Amniotic stem cell (primary cell): ENCODE measurements around the gene SIX3.

Experiments
- DNase-seq: peaks from one replicate; lab custom pipeline; 2025; lab: John Stamatoyannopoulos, UW

SIX3 gene

GRCh38 chr2:44957656-44958327 is 16.3 kb downstream of the SIX3 start:
- DNase-seq, result no peak

DNA sequence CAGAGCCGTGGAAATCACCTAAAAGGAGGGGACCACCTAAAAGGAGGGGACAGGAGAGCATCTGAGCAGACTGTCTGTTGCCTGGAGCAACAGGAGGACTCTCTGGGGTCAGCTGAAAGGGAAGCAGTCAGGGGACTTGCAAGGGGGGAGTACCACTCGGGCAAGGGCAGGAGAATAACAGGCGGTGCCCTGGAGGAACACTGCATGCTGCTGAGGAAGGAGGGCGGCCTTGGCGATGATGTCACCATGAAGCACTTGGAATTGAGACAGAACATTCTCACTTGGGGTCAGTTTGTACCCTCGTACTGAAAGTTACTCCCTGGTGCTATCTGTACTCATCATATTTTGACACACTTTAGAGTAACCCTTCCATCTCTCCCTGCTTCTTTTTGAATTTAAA is 18.4 kb downstream of the SIX3 start:
- no peak for DNase-seq

GRCh38 chr2:44960871-44961270 is 19.4 kb downstream of the SIX3 start:
- no peak for DNase-seq

GRCh38 chr2:44962176-44962695 is 20.7 kb downstream of the SIX3 start:
- DNase-seq, result no peak

DNA sequence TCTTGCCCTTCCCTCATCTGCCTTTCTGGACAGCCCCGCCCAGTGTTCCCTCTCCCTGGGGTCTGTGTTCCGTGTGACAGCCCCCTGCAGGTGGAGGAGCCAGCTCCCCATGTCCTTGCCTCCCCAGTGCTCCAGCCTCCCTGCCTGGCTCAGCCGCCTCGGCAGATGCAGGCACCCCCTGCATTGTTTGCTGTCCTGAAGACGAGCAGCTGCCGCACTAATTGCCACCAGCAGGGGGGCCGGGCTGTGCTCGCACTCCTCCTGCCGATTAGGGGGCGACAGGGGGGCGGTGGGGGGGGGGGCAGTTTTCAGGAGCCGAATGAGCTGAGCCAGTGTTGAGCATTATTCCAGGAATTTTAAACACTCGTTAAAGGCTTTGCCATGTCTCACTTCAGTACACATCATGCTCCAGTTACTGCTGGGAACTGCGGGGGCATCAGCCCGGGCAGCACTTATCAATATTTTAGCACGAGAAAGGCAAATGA is 23.3 kb downstream of the SIX3 start:
- DNase-seq, result no peak

- DNase-seq, result no peak
These were observed 24.2 kb downstream of the SIX3 start for GRCh38 chr2:44965684-44966083.

GRCh38 chr2:44967056-44967455 is 25.6 kb downstream of the SIX3 start:
- no peak for DNase-seq

GRCh38 chr2:44967727-44968432 is 26.4 kb downstream of the SIX3 start:
- no peak for DNase-seq

DNA sequence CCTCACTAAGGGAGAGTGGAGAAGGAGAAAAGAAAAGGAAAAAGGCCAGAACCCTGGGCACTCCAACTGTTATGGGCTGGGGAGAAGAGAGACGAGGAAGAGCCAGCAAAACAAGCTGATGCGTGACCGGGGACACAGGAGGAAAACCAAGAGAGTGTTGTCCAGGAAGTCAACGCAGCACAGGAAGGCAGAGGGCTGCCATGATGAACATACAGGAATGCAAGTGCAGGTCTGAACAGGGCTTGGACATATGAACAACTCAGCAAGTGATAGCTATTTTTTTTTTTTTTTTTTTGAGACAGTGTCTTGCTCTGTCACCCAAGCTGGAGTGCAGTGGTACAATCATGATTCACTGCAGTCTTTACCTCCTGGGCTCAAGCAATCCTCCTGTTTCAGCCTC is 28.4 kb downstream of the SIX3 start:
- DNase-seq, result no peak

- no peak for DNase-seq
These were observed 29.4 kb downstream of the SIX3 start for GRCh38 chr2:44970846-44971450.

GRCh38 chr2:44972771-44973535 is 31.5 kb downstream of the SIX3 start:
- no peak for DNase-seq

DNA sequence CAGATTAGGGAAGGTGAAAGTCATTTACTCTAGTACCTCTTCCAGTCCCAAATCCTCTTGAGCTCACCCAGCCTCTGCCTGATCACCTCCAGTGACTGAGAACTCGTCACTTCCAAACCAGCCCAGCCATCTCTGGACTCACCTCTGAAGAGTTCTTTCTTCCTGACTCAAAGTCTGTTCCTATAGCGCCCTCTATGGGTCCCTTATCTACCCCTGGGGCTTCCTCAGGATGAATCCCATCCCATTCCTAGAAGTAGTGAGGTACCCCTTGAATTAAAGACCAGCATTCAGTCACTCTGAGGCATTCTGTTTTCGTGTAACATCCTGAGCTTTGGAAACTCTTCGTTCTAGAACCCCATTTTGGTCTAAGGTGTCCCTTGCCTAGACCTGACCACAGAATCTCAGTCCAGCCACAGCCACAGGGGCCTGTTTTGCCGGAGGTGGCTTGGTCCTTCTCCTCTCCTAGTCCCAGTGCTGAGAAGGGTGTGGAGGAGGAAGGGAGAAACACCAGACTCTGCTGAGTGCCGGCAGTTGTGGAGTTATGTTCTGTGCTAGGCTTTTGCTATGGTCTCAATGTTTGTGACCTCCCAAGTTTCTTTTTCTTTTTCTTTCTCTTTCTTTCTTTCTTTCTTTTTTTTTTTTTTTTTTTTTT is 32.7 kb downstream of the SIX3 start:
- no peak for DNase-seq

DNA sequence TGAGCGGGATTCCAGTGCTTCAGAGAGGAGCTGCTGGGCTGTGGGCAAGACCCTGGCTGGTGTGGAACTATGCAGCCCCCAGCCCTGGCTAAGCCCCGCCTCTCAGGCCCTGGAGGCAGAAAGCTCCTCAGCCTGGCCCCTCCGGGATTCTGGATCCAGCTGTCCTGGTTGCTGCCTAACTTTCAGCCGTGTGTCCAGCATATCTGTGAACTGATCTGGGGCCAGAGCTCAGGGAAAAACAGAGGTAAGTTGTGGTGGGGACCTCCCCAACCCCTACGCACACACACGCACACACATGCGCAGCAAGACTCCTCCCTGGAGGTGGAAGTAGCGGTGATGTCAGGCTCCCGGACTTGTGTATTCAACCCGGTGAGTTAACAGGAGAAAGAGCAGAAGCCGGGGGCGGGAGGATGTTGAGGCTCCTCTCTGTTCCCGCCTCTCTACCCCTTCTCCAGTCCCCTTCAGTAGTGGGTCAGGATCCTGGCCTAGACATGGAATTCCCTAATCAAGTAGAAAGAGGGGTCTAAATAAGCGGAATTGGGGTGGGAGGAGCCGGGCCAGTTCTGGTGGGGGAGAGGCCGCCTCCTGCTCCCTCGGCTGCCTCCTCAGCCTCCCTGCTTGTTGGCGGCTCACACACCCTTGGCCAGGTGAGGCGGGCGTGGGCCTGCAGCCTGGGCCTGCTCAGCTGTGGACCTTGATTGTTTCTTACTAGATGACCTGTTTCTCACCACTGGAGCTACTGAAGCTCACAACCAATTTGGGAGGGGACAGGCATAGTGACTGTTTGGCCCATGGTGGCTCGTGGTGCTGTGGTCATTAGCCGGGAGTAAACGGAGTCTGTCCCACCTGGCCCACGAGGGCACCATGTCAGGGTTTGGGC is 34.3 kb downstream of the SIX3 start:
- DNase-seq, result no peak

DNA sequence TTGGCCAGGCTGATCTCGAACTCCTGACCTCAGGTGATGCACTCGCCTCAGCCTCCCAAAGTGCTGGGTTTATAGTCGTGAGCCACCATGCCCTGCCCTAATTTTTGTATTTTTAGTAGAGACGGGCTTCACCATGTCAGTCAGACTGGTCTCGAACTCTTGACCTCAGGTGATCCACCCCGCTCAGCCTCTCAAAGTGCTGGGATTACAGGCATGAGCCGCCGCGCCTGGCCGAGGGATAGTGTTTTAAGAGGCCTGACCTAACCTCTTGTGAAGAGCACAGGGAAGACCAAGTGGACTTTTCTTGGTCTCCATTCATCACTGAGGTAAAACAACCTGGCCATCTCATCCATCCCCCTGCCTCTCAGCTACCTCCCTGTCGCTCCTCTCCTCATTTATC is 38.1 kb downstream of the SIX3 start:
- no peak for DNase-seq

DNA sequence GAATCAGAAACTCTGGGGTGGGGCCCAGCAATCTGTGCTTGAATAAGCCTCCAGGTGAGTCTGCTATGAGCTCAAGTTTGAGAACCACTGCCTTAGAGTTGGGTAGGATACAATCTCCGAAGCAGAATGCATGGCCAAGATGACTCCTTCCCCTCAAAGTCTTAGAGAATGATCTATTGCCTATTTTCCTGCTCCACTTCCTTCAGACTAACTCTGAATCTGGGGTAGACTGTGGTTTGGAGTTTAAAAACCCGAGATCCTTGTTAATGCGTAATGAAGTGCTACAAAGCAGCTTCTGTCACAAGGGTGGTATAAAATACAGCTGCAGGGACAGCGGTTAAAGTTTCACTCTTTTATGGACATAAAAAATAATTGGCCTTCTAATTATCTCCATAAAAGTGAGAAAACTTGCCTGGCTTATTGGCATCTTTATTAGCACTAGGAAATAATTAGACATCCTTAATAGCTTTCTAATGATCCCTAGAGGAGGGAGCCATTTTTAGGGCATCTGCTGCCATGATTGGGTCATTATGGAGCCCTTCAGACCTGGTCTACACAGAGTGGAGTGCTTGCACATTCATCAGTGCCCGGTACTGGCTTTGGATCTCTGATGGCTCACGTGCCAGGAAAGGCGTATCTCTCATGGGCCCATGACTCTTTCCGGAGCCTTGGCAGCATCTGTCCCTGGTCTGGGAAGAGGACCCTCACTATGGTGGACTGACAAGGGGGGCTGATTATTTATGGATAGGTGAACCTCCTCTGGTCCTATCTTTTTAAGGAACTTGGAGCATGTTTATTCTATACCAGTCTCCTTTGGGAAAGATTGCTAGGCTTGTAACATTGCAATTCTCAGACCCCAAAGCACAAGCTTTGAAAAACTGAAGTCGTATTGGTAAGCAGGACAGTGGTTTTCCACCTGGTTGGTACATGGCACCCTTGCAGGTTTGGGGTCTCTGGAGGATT is 39.5 kb downstream of the SIX3 start:
- DNase-seq, result no peak

- DNase-seq, result peak; percentile 53
These were observed 40.2 kb downstream of the SIX3 start for GRCh38 chr2:44981714-44982108.

DNA sequence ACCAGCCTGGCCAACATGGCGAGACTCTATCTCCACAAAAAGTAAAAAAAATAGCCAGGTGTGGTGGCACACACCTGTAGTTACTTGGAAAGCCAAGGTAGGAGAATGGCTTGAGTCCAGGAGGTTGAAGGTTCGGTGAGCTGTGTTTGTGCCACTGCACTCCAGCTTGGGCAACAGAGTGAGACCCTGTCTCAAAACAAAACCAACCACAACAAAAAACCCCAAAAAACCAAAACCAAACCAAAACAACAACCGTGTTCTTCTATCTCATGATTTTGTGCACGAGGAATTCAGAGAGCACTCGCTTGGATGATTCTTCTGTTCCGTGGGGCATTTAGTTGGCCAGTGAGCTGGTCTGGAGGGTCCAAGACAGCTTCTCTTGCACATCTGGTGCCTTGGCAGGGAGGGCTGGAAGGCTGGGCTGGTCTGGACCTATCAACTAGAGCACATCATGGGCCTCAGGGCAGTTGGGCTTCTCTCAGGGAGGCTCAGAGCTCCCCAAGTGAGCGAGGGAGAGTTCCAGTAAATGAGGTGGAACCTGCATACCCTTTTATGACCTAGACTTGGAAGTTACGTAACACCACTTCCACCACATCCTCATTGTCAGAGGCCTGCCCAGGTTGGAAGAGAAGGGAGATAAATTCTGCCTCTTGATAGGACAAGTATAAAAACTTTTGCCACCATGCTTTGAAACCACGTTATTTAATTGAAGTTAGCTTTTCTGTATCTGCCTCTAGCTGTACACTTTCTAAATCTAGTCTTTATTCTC is 42.5 kb downstream of the SIX3 start:
- DNase-seq, result no peak

- no peak for DNase-seq
These were observed 47.7 kb downstream of the SIX3 start for GRCh38 chr2:44989176-44989575.

GRCh38 chr2:44994377-44994776 is 52.9 kb downstream of the SIX3 start:
- DNase-seq, result no peak
